K562 (cell line): Measurements from ENCODE around the gene SPTBN4. TPM values are rescaled to one million over a fixed set of nuclear protein-coding genes. Genes with fewer than 3 reads are reported as not detected.

ENCODE experiments used
- BCL6 ChIP-seq: fragments of 250-450 bp; sonication (Bioruptor Pico); IDR thresholded peaks from 2 replicates; pipeline ENCODE4 v1.4.0; 2020
- CHAMP1 ChIP-seq: fragments of 450-650 bp; IDR thresholded peaks from 2 replicates; pipeline ENCODE4 v1.6.1; 2016; ENCODE audit warnings: mild to moderate bottlenecking
- DACH1 ChIP-seq: fragments of 450-650 bp; IDR thresholded peaks from 2 replicates; pipeline ENCODE4 v1.6.1; 2018; ENCODE audit not compliant: partially characterized antibody
- FOXJ2 ChIP-seq: fragments of 200-800 bp; sonication (Bioruptor generic); IDR thresholded peaks from 2 replicates; pipeline ENCODE4 v1.6.1; 2016; ENCODE audit warnings: missing genetic modification characterization, missing compliant biosample characterization
- FOXP4 ChIP-seq: sonication (generic); formaldehyde crosslinking; IDR thresholded peaks from 2 replicates; pipeline ENCODE4 v1.8.0; 2022; ENCODE audit warnings: mild to moderate bottlenecking, missing genetic modification reagents, borderline replicate concordance
- HDAC3 ChIP-seq: fragments of 450-650 bp; IDR thresholded peaks from 2 replicates; pipeline ENCODE4 v1.6.1; 2018; ENCODE audit warnings: borderline replicate concordance, mild to moderate bottlenecking, moderate library complexity; ENCODE audit not compliant: partially characterized antibody
- KHSRP ChIP-seq: fragments of 450-650 bp; IDR thresholded peaks from 2 replicates; pipeline ENCODE4 v1.6.1; 2017
- MLX ChIP-seq, 2 experiments: fragments of 450-650 bp in 1 of 2; sonication (generic) in 1 of 2; formaldehyde crosslinking; conservative IDR thresholded peaks; 2 replicates each; pipeline versions ENCODE4 v1.4.0 to v1.8.1; 2020 to 2022; ENCODE audit warnings: mild to moderate bottlenecking in 1 of 2, missing genetic modification reagents in 1 of 2
- NBN ChIP-seq: fragments of 450-650 bp; IDR thresholded peaks from 2 replicates; pipeline ENCODE4 v1.6.1; 2016; ENCODE audit warnings: low read depth, mild to moderate bottlenecking
- SREBF1 ChIP-seq: fragments of 150-350 bp; IDR thresholded peaks from 2 replicates; pipeline ENCODE4 v1.6.1; 2014; ENCODE audit warnings: antibody characterized with exemption, low read depth, low read length, borderline replicate concordance
- ZKSCAN3 ChIP-seq: fragments of 250-450 bp; sonication (Bioruptor Pico); IDR thresholded peaks from 2 replicates; pipeline ENCODE4 v1.4.0; 2020
- ZNF311 ChIP-seq: fragments of 250-450 bp; sonication (Bioruptor Pico); IDR thresholded peaks from 2 replicates; pipeline ENCODE4 v1.4.0; 2020; ENCODE audit warnings: mild to moderate bottlenecking, moderate library complexity
- ZNF668 ChIP-seq: fragments of 250-450 bp; sonication (Bioruptor Pico); IDR thresholded peaks from 2 replicates; pipeline ENCODE4 v1.8.0; 2022; ENCODE audit warnings: mild to moderate bottlenecking, inconsistent platforms
- ZNF707 ChIP-seq: fragments of 250-450 bp; sonication (Bioruptor Pico); conservative IDR thresholded peaks from 2 replicates; pipeline ENCODE4 v1.8.0; 2022; ENCODE audit warnings: inconsistent platforms, mild to moderate bottlenecking, moderate library complexity
- ZNF766 ChIP-seq: fragments of 200-800 bp; sonication (Bioruptor generic); conservative IDR thresholded peaks from 2 replicates; pipeline ENCODE4 v1.6.1; 2016; ENCODE audit warnings: missing genetic modification characterization, missing compliant biosample characterization
- ZNF778 ChIP-seq: fragments of 450-650 bp; formaldehyde crosslinking; IDR thresholded peaks from 2 replicates; pipeline ENCODE4 v1.4.0; 2020; ENCODE audit warnings: mild to moderate bottlenecking, moderate library complexity
- polyA plus RNA-seq, 8 experiments: library from polyadenylated mRNA; depleted of rRNA in 4 of 8; stranded (reverse) in 5 of 8; unstranded in 3 of 8; fragments of >200 nt; fragmentation: Nextera tagmentation in 2 of 8; fragmentation: Illumina TruSeq in 1 of 8; extraction: Ambion mirVana in 2 of 8; extraction: Trizol in 1 of 8; gene quantifications; 2 replicates each; pipeline versions ENCODE4 v1.2.1 to v1.2.3, GENCODE V29; 2011 to 2014; ENCODE audit warnings: inconsistent platforms in 1 of 8, missing spikeins in 1 of 8
- total RNA-seq, 7 experiments: library from RNA; depleted of rRNA in 6 of 7; stranded (reverse); fragments of >200 nt in 6 of 7; fragmentation: Illumina TruSeq in 2 of 7; extraction: Trizol in 2 of 7; gene quantifications; 2 replicates each; pipeline versions ENCODE4 v1.2.1 to v1.2.3, GENCODE V29; 2011 to 2021; ENCODE audit warnings: low replicate concordance in 1 of 7

The SPTBN4 gene
- total and polyA plus RNA-seq, 9 of the 15 experiments (the other 6 are each of a cell fraction or from before 2014, with no cell fraction given), result 0.01 to 1.5 (median 0.86) TPM

GRCh38 chr19:40576585-40577451 is 110.0 kb downstream of the SPTBN4 start, which contains the start of gene SHKBP1 (continued):
- TF ChIP-seq CHAMP1 (no peak), ZNF668 (CRISPR knock-in tag) (no peak), BCL6 (CRISPR knock-in tag) (no peak), NBN (no peak), ZNF766 (no peak), HDAC3 (no peak), SREBF1 (no peak), ZNF311 (no peak), ZNF707 (CRISPR knock-in tag) (no peak), ZNF778 (CRISPR knock-in tag) (no peak), FOXJ2 (no peak), DACH1 (no peak), FOXP4 (no peak), ZKSCAN3 (CRISPR knock-in tag) (no peak), MLX (CRISPR knock-in tag; conservative IDR thresholded peaks at IDR 0.05) (no peak), KHSRP (no peak)
